Karpas-422 (cell line): Measurements from ENCODE around the gene TMEM176A. TPM values are rescaled to one million over a fixed set of nuclear protein-coding genes. Genes with fewer than 3 reads are reported as not detected.

Experiments
- DNase-seq: peaks from one replicate; pipeline ENCODE4 v3.0.0-alpha.2; 2015
- H2AFZ ChIP-seq: fragments of 200-600 bp; sonication (generic); 2 replicates; pipeline ENCODE4 v1.6.1; 2014; ENCODE audit warnings: antibody characterized with exemption, low read length, mixed read lengths
- H3K27ac ChIP-seq: fragments of 200-600 bp; sonication (generic); 2 replicates; pipeline ENCODE4 v1.5.1; 2014; ENCODE audit warnings: mild to moderate bottlenecking, low read length, moderate library complexity
- H3K27me3 ChIP-seq: fragments of 200-600 bp; sonication (generic); 2 replicates; pipeline ENCODE4 v1.6.1; 2014; ENCODE audit warnings: low read length, mixed read lengths
- H3K36me3 ChIP-seq: fragments of 200-600 bp; sonication (generic); 2 replicates; pipeline ENCODE4 v1.6.1; 2014; ENCODE audit warnings: low read length, mixed read lengths; ENCODE audit not compliant: insufficient read depth
- H3K4me1 ChIP-seq: fragments of 200-600 bp; sonication (generic); 2 replicates; pipeline ENCODE4 v1.6.1; 2014; ENCODE audit warnings: mild to moderate bottlenecking, low read length, mixed read lengths
- H3K4me2 ChIP-seq: fragments of 200-600 bp; sonication (generic); 2 replicates; pipeline ENCODE4 v1.6.1; 2014; ENCODE audit warnings: low read length, low read depth, mild to moderate bottlenecking; ENCODE audit not compliant: poor library complexity, severe bottlenecking
- H3K4me3 ChIP-seq: fragments of 200-600 bp; sonication (generic); 2 replicates; pipeline ENCODE4 v1.5.1; 2014; ENCODE audit warnings: mild to moderate bottlenecking, antibody characterized with exemption, low read length, mixed read lengths
- H3K79me2 ChIP-seq: fragments of 200-600 bp; sonication (generic); 2 replicates; pipeline ENCODE4 v1.6.1; 2014; ENCODE audit warnings: mild to moderate bottlenecking, low read length, mixed read lengths
- H3K9ac ChIP-seq: fragments of 200-600 bp; sonication (generic); 2 replicates; pipeline ENCODE4 v1.6.0; 2014; ENCODE audit warnings: low read length
- H3K9me2 ChIP-seq: fragments of 200-600 bp; sonication (generic), shearing (Covaris generic); replicated peaks from 2 replicates; pipeline ENCODE4 v1.6.0; 2014; ENCODE audit warnings: mild to moderate bottlenecking, low read length, moderate library complexity; ENCODE audit not compliant: insufficient read depth
- H3K9me3 ChIP-seq: fragments of 300-700, 200-600 bp; sonication (generic); 2 replicates; pipeline ENCODE4 v1.6.1; 2014; ENCODE audit warnings: low read length, mixed read lengths
- H4K20me1 ChIP-seq: fragments of 200-600 bp; sonication (generic); 2 replicates; pipeline ENCODE4 v1.6.1; 2014; ENCODE audit warnings: mild to moderate bottlenecking, antibody characterized with exemption, low read length, low read depth; ENCODE audit not compliant: insufficient read depth
- total RNA-seq: library from RNA; depleted of rRNA; stranded (reverse); fragments of >200 nt; shearing (Covaris generic); gene quantifications from 2 replicates; pipeline ENCODE4 v1.2.3, GENCODE V29; 2014; ENCODE audit warnings: low replicate concordance

Gene TMEM176A
- total RNA-seq, 1 experiment from 2014 or later, result not detected

GRCh38 chr7:150830937-150831336, 30.4 kb downstream of the TMEM176A start:
- Histone ChIP-seq H4K20me1 (no peaks in the 10 kb centered on the region), H3K4me1 (no peaks in the 10 kb centered on the region)
- DNase-seq, result no peak

GRCh38 chr7:150831851-150832250, 31.3 kb downstream of the TMEM176A start:
- H3K9ac ChIP-seq, result no peak overlapping the region
- H3K27me3 ChIP-seq, result no peaks in the 10 kb centered on the region
- H4K20me1 ChIP-seq, result no peaks in the 10 kb centered on the region
- no peaks in the 10 kb centered on the region for H3K79me2 ChIP-seq
- H3K9me3 ChIP-seq, result no peaks in the 10 kb centered on the region
- DNase-seq, result no peak
- no peak overlapping the region for H3K4me3 ChIP-seq
- H3K27ac ChIP-seq, result no peak overlapping the region
- no peaks in the 10 kb centered on the region for H3K4me1 ChIP-seq
- no peak overlapping the region for H3K4me2 ChIP-seq
- H3K36me3 ChIP-seq, result no peaks in the 10 kb centered on the region
- no peaks in the 10 kb centered on the region for H3K9me2 ChIP-seq
- H2AFZ ChIP-seq, result no peak overlapping the region

More at GRCh38 chr7:150830937-150831336, 30.4 kb downstream of the TMEM176A start:
- no peaks in the 10 kb centered on the region for H3K79me2 ChIP-seq
- H3K9me3 ChIP-seq, result no peaks in the 10 kb centered on the region
- no peak overlapping the region for H2AFZ ChIP-seq
- H3K4me2 ChIP-seq, result no peak overlapping the region
- H3K9ac ChIP-seq, result no peak overlapping the region
- no peak overlapping the region for H3K27ac ChIP-seq
- no peaks in the 10 kb centered on the region for H3K27me3 ChIP-seq
- no peaks in the 10 kb centered on the region for H3K9me2 ChIP-seq
- no peak overlapping the region for H3K4me3 ChIP-seq
- no peaks in the 10 kb centered on the region for H3K36me3 ChIP-seq

GRCh38 chr7:150835019-150835418, 34.5 kb downstream of the TMEM176A start:
- Histone ChIP-seq H3K27ac (no peak overlapping the region), H2AFZ (no peak overlapping the region), H3K27me3 (no peaks in the 10 kb centered on the region), H3K79me2 (no peaks in the 10 kb centered on the region), H3K36me3 (no peaks in the 10 kb centered on the region), H3K9me3 (no peaks in the 10 kb centered on the region), H3K4me2 (no peak overlapping the region), H3K9ac (no peak overlapping the region), H4K20me1 (no peaks in the 10 kb centered on the region), H3K9me2 (no peaks in the 10 kb centered on the region), H3K4me1 (no peaks in the 10 kb centered on the region), H3K4me3 (no peak overlapping the region)
- DNase-seq, result no peak

DNA sequence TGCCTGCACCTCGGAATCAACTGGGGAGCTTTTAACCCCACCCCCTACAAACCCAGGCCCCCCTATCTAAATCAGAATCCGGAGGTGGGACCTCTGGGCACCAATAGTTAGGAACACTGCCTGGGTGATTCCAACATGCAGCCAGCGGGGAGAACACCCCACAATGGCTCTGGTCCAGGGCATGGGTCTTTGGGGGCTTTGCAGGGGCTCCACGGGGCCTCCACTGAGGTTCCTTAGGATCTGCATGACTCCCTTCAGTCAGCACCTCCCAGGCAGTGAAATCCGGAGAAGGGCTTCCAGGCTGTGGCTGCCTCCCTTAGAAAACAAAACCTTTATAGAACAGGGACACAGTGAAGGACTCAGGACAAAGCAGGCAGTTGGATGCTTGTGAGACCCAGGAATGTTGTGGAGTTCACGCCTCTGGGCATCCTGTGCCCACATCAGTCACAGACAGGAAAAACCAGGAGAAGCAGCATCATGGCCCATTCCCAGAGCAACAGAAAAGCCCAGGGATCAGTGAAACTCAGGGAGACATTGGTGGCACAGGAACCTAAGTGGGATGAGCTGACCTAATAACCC, 35.2 kb downstream of the TMEM176A start:
- Histone ChIP-seq H3K4me3 (no peak overlapping the region), H3K27me3 (no peaks in the 10 kb centered on the region), H3K9me2 (no peaks in the 10 kb centered on the region), H3K4me2 (no peak overlapping the region), H3K9ac (no peak overlapping the region), H3K36me3 (no peaks in the 10 kb centered on the region), H4K20me1 (no peaks in the 10 kb centered on the region), H2AFZ (no peak overlapping the region), H3K79me2 (no peaks in the 10 kb centered on the region), H3K9me3 (no peaks in the 10 kb centered on the region), H3K27ac (no peak overlapping the region), H3K4me1 (no peaks in the 10 kb centered on the region)
- DNase-seq, result no peak

GRCh38 chr7:150838965-150839650, 38.5 kb downstream of the TMEM176A start:
- Histone ChIP-seq H3K9me3 (no peaks in the 10 kb centered on the region), H3K4me3 (no peak overlapping the region), H3K79me2 (no peaks in the 10 kb centered on the region), H3K36me3 (no peaks in the 10 kb centered on the region), H3K9me2 (no peaks in the 10 kb centered on the region), H3K9ac (no peak overlapping the region), H2AFZ (no peak overlapping the region), H3K4me1 (no peaks in the 10 kb centered on the region), H3K27me3 (no peaks in the 10 kb centered on the region), H4K20me1 (no peaks in the 10 kb centered on the region), H3K4me2 (no peak overlapping the region), H3K27ac (no peak overlapping the region)
- no peak for DNase-seq

DNA sequence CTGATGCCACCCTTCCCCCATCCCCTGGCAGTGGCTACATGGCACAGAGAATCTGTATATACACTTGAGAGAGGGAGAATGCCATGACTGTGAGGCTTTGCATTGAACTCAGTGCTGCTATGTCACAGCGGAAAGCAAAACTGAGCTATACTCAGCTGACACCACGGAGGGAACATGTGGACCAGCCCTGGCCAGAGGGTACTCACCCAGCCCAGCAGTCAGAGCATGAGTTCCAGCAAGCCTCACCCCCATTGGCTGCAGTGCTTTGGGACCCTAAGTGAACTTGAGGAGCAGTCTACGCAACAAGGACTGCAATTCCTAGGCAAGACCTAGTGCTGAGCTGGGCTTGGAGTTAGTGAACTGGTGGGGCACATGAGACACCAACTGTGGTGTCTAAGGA, 41.4 kb downstream of the TMEM176A start:
- H4K20me1 ChIP-seq, result no peaks in the 10 kb centered on the region

GRCh38 chr7:150842716-150843115, 42.1 kb downstream of the TMEM176A start:
- no peaks in the 10 kb centered on the region for H3K9me3 ChIP-seq
- H3K79me2 ChIP-seq, result no peaks in the 10 kb centered on the region
- H3K27ac ChIP-seq, result no peak overlapping the region

More for the DNA sequence above, 41.4 kb downstream of the TMEM176A start:
- Histone ChIP-seq H3K9me2 (no peaks in the 10 kb centered on the region), H3K9ac (no peak overlapping the region), H2AFZ (no peak overlapping the region), H3K4me1 (no peaks in the 10 kb centered on the region), H3K27me3 (no peaks in the 10 kb centered on the region), H3K4me2 (no peak overlapping the region), H3K36me3 (no peaks in the 10 kb centered on the region), H3K79me2 (no peaks in the 10 kb centered on the region), H3K4me3 (no peak overlapping the region), H3K9me3 (no peaks in the 10 kb centered on the region), H3K27ac (no peak overlapping the region)
- no peak for DNase-seq

DNA sequence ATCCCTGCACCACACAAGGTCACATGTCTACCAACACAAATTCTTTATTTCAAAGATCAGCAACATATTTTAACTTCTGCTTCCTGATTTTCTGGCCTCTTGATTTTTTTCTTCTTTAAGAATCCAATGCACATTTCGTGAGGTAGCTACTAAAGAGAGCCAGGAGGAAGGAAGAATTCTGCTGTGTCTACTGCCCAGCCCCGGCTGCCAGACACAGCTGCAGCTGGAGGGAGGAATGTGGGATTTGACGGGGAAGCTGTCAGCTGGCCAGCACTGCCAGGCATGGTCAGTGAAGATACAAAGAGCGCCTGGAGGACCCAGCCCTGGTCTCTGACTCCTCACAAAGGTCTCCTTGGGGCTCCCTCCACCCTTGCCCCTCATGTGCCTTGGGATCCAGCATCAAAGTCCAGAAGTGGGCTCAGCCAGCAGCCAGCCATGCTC, 44.9 kb downstream of the TMEM176A start:
- no peaks in the 10 kb centered on the region for H3K4me1 ChIP-seq
- no peak overlapping the region for H3K9ac ChIP-seq
- no peak overlapping the region for H3K27ac ChIP-seq
- no peak overlapping the region for H3K4me3 ChIP-seq
- H2AFZ ChIP-seq, result no peak overlapping the region
- H3K79me2 ChIP-seq, result no peaks in the 10 kb centered on the region
- no peaks in the 10 kb centered on the region for H3K9me2 ChIP-seq
- H3K4me2 ChIP-seq, result no peak overlapping the region
- DNase-seq, result no peak
- no peaks in the 10 kb centered on the region for H3K36me3 ChIP-seq
- H3K27me3 ChIP-seq, result no peaks in the 10 kb centered on the region
- no peaks in the 10 kb centered on the region for H4K20me1 ChIP-seq
- H3K9me3 ChIP-seq, result no peaks in the 10 kb centered on the region

More at GRCh38 chr7:150842716-150843115, 42.1 kb downstream of the TMEM176A start:
- no peak for DNase-seq
- Histone ChIP-seq H3K36me3 (no peaks in the 10 kb centered on the region), H3K27me3 (no peaks in the 10 kb centered on the region), H3K4me1 (no peaks in the 10 kb centered on the region), H2AFZ (no peak overlapping the region), H3K9ac (no peak overlapping the region), H3K4me3 (no peak overlapping the region), H4K20me1 (no peaks in the 10 kb centered on the region), H3K4me2 (no peak overlapping the region), H3K9me2 (no peaks in the 10 kb centered on the region)
